ENCODE results near the gene SUN1. TPM values are rescaled to one million over a fixed set of nuclear protein-coding genes. Genes with fewer than 3 reads are reported as not detected.

Gene SUN1
- total and polyA plus RNA-seq, 2 donors (not counting 1 experiment from before 2014, with no cell fraction given) = 198 to 254 TPM

GRCh38 chr7:854118-854775, 22.0 kb downstream of the SUN1 start:
- H2AFZ ChIP-seq (ENCODE audit: insufficient read depth, low read depth, low read length, poor library complexity, severe bottlenecking) = no peak overlapping the region
- 96% methylated on average over 29 of the region's 32 CpGs for WGBS (ENCODE audit: insufficient coverage)
- ATAC-seq (ENCODE audit: low read depth) (no peak), DNase-seq (no peak)
- CTCF ChIA-PET = no interaction called here
- no peaks in the 10 kb centered on the region for H3K9me3 ChIP-seq (ENCODE audit: control extremely low read depth in 1 of 3, control insufficient read depth in 2 of 3, insufficient read depth in 1 of 3, low read length in 2 of 3)
- peaks cover 3 to 84% of the 10 kb centered on the region in 2 experiments for H3K36me3 ChIP-seq (replicated peaks in 1 of 2; ENCODE audit: control extremely low read depth in 1 of 2, control insufficient read depth in 1 of 2, extremely low read depth in 1 of 2, insufficient read depth in 2 of 2, low read length in 1 of 2)
- intact Hi-C loops (cut with micrococcal nuclease) = no loop called here
- no peaks in the 10 kb centered on the region for H3K4me1 ChIP-seq (ENCODE audit: control insufficient read depth in 2 of 2, insufficient read depth in 2 of 2, low read length in 2 of 2)
- no peak overlapping the region for H3K4me3 ChIP-seq (ENCODE audit: control extremely low read depth in 1 of 5, extremely low read depth in 1 of 5, insufficient read depth in 1 of 5, low read depth in 2 of 5, low read length in 4 of 5)
- no peak overlapping the region for H3K27ac Mint-ChIP-seq
- POLR2A ChIA-PET = no interaction called here
- peaks cover 6% of the 10 kb centered on the region for H4K20me1 ChIP-seq (ENCODE audit: control insufficient read depth, insufficient read depth, low read length, poor library complexity, severe bottlenecking)
- H3K9me3 Mint-ChIP-seq (ENCODE audit: insufficient read depth) = no peaks in the 10 kb centered on the region
- TF ChIP-seq EZH2 (IDR thresholded peaks at IDR 0.05; ENCODE audit: borderline replicate concordance, insufficient read depth, low read depth, low read length, poor library complexity, severe bottlenecking) (no peak), CTCF (IDR thresholded peaks at IDR 0.05) (no peak)
- H3K4me3 Mint-ChIP-seq = no peak overlapping the region
- H3K27me3 Mint-ChIP-seq = no peaks in the 10 kb centered on the region
- no peaks in the 10 kb centered on the region for H3K4me1 Mint-ChIP-seq
- no peak overlapping the region for H3K9ac ChIP-seq (ENCODE audit: low read length)
- no peaks in the 10 kb centered on the region for H3K27me3 ChIP-seq (replicated peaks in 1 of 4; ENCODE audit: control extremely low read depth in 1 of 4, control insufficient read depth in 3 of 4, insufficient read depth in 4 of 4, low read length in 3 of 4)
- no peak overlapping the region for H3K27ac ChIP-seq (ENCODE audit: low read length in 2 of 2)
- no peak overlapping the region for H3K4me2 ChIP-seq (replicated peaks; ENCODE audit: low read depth, low read length, poor library complexity, severe bottlenecking)
- H3K79me2 ChIP-seq (ENCODE audit: control insufficient read depth, insufficient read depth, low read length) = no peaks in the 10 kb centered on the region

GRCh38 chr7:855686-856369, 23.6 kb downstream of the SUN1 start:
- 98% methylated on average over 23 of the region's 29 CpGs for WGBS (ENCODE audit: insufficient coverage)
- H3K9me3 Mint-ChIP-seq (ENCODE audit: insufficient read depth) = no peaks in the 10 kb centered on the region
- no peaks in the 10 kb centered on the region for H3K4me1 ChIP-seq (ENCODE audit: control insufficient read depth in 2 of 2, insufficient read depth in 2 of 2, low read length in 2 of 2)
- DNase-seq (no peak), ATAC-seq (ENCODE audit: low read depth) (no peak)
- H3K4me3 Mint-ChIP-seq = no peak overlapping the region
- TF ChIP-seq EZH2 (IDR thresholded peaks at IDR 0.05; ENCODE audit: borderline replicate concordance, insufficient read depth, low read depth, low read length, poor library complexity, severe bottlenecking) = no peak
- no peak for TF ChIP-seq CTCF (IDR thresholded peaks at IDR 0.05)
- intact Hi-C loops (cut with micrococcal nuclease) = no loop called here
- H4K20me1 ChIP-seq (ENCODE audit: control insufficient read depth, insufficient read depth, low read length, poor library complexity, severe bottlenecking) = peaks cover 4% of the 10 kb centered on the region
- H3K4me2 ChIP-seq (replicated peaks; ENCODE audit: low read depth, low read length, poor library complexity, severe bottlenecking) = no peak overlapping the region
- H3K36me3 ChIP-seq (replicated peaks in 1 of 2; ENCODE audit: control extremely low read depth in 1 of 2, control insufficient read depth in 1 of 2, extremely low read depth in 1 of 2, insufficient read depth in 2 of 2, low read length in 1 of 2) = peaks cover 3 to 91% of the 10 kb centered on the region in 2 experiments
- ChIA-PET POLR2A (no interaction called here), CTCF (no interaction called here)
- H3K79me2 ChIP-seq (ENCODE audit: control insufficient read depth, insufficient read depth, low read length) = no peaks in the 10 kb centered on the region
- no peaks in the 10 kb centered on the region for H3K27me3 ChIP-seq (replicated peaks in 1 of 4; ENCODE audit: control extremely low read depth in 1 of 4, control insufficient read depth in 3 of 4, insufficient read depth in 4 of 4, low read length in 3 of 4)
- H3K27me3 Mint-ChIP-seq = no peaks in the 10 kb centered on the region
- no peak overlapping the region for H3K27ac Mint-ChIP-seq
- no peaks in the 10 kb centered on the region for H3K4me1 Mint-ChIP-seq
- H3K9me3 ChIP-seq (ENCODE audit: control extremely low read depth in 1 of 3, control insufficient read depth in 2 of 3, insufficient read depth in 1 of 3, low read length in 2 of 3) = no peaks in the 10 kb centered on the region
- no peak overlapping the region for H3K27ac ChIP-seq (ENCODE audit: low read length in 2 of 2)
- H2AFZ ChIP-seq (ENCODE audit: insufficient read depth, low read depth, low read length, poor library complexity, severe bottlenecking) = no peak overlapping the region
- H3K4me3 ChIP-seq (ENCODE audit: control extremely low read depth in 1 of 5, extremely low read depth in 1 of 5, insufficient read depth in 1 of 5, low read depth in 2 of 5, low read length in 4 of 5) = no peak overlapping the region
- no peak overlapping the region for H3K9ac ChIP-seq (ENCODE audit: low read length)
